BLaER1 treated with 17β-estradiol and CSF1 and Interleukin-3, amounts not matched to agents 10 nM and 100 nM (cell line): Measurements from ENCODE around the gene HOXC6.

ENCODE experiments used
- H3K27ac ChIP-seq, 11 experiments: shearing (Covaris generic); formaldehyde crosslinking; 2 replicates each; pipeline ENCODE4 v1.8.1; 2022
- H3K27me3 ChIP-seq, 11 experiments: shearing (Covaris generic); formaldehyde crosslinking; 2 replicates each; pipeline ENCODE4 v1.8.1; 2022
- H3K36me3 ChIP-seq, 11 experiments: shearing (Covaris generic); formaldehyde crosslinking; 2 replicates each; pipeline ENCODE4 v1.8.1; 2022
- H3K4me1 ChIP-seq, 10 experiments: shearing (Covaris generic); formaldehyde crosslinking; 2 replicates each; pipeline ENCODE4 v1.8.1; 2022
- H3K4me2 ChIP-seq, 11 experiments: shearing (Covaris generic); formaldehyde crosslinking; 2 replicates each; pipeline ENCODE4 v1.8.1; 2022
- H3K4me3 ChIP-seq, 10 experiments: shearing (Covaris generic); formaldehyde crosslinking; 2 replicates each; pipeline ENCODE4 v1.8.1; 2022
- H3K9ac ChIP-seq, 11 experiments: shearing (Covaris generic); formaldehyde crosslinking; 2 replicates each; pipeline ENCODE4 v1.8.1; 2022
- H3K9me3 ChIP-seq, 11 experiments: shearing (Covaris generic); formaldehyde crosslinking; replicated peaks in 1 of 11; 2 replicates each; pipeline ENCODE4 v1.8.1; 2022
- H4K20me1 ChIP-seq, 11 experiments: shearing (Covaris generic); formaldehyde crosslinking; 2 replicates each; pipeline ENCODE4 v1.8.1; 2022
- Cebpa-rat ChIP-seq, 11 experiments: shearing (Covaris generic); IDR thresholded peaks; 2 replicates each; pipeline ENCODE4 v1.8.1; 2022

Gene HOXC6

GRCh38 chr12:53983568-53983949, 44.7 kb upstream of the HOXC6 start:
- Histone ChIP-seq H3K4me3 (peak overlapping the region in 4 of 10 experiments; percentile 1 to 34 (median 12); a peak in 2 of 20 replicates), H3K4me2 (peak overlapping the region in 3 of 11 experiments; percentile 15 to 45 (median 24); a peak in 4 of 22 replicates)

GRCh38 chr12:53983950-53984572, 44.2 kb upstream of the HOXC6 start:
- no peak overlapping the region for H3K9ac ChIP-seq
- H3K4me2 ChIP-seq, result peak overlapping the region in 3 of 11 experiments; percentile 15 to 45 (median 24); a peak in 4 of 22 replicates
- H4K20me1 ChIP-seq, result peaks cover 0 to 93% (median 83%) of the 10 kb centered on the region in 11 experiments; a peak in 17 of 22 replicates
- no peak for TF ChIP-seq Cebpa-rat (IDR thresholded peaks at IDR 0.05)
- no peaks in the 10 kb centered on the region for H3K36me3 ChIP-seq
- H3K27ac ChIP-seq, result no peak overlapping the region
- peaks cover 0 to 12% (median 0%) of the 10 kb centered on the region in 10 experiments; a peak in 4 of 20 replicates for H3K4me1 ChIP-seq
- H3K4me3 ChIP-seq, result peak overlapping the region in 3 of 10 experiments; percentile 1 to 34 (median 13); a peak in 2 of 20 replicates
- peaks cover 6 to 68% (median 27%) of the 10 kb centered on the region in 11 experiments; a peak in 20 of 22 replicates for H3K9me3 ChIP-seq
- peaks cover 99 to 100% (median 100%) of the 10 kb centered on the region in 11 experiments for H3K27me3 ChIP-seq

More at GRCh38 chr12:53983568-53983949, 44.7 kb upstream of the HOXC6 start:
- Histone ChIP-seq H3K36me3 (no peaks in the 10 kb centered on the region), H3K27me3 (peaks cover 99 to 100% (median 100%) of the 10 kb centered on the region in 11 experiments), H4K20me1 (peaks cover 0 to 90% (median 78%) of the 10 kb centered on the region in 11 experiments; a peak in 17 of 22 replicates), H3K9me3 (peaks cover 6 to 73% (median 27%) of the 10 kb centered on the region in 11 experiments; a peak in 20 of 22 replicates), H3K27ac (no peak overlapping the region), H3K9ac (no peak overlapping the region), H3K4me1 (peaks cover 0 to 9% (median 0%) of the 10 kb centered on the region in 10 experiments; a peak in 3 of 20 replicates)
- no peak for TF ChIP-seq Cebpa-rat (IDR thresholded peaks at IDR 0.05)

GRCh38 chr12:53984901-53985691, 43.1 kb upstream of the HOXC6 start, which contains the start of gene HOXC10:
HOXC10 (plus strand) TSS chr12:53985146; CDS start chr12:53985260, 114 bp downstream.
- peaks cover 0 to 17% (median 0%) of the 10 kb centered on the region in 10 experiments; a peak in 4 of 20 replicates for H3K4me1 ChIP-seq
- H3K27ac ChIP-seq, result no peak within 1 kb of the TSS
- TF ChIP-seq Cebpa-rat (IDR thresholded peaks at IDR 0.05), result no peak
- H3K9ac ChIP-seq, result no peak within 1 kb of the TSS
- peak within 1 kb of the TSS in 3 of 10 experiments; percentile 1 to 34 (median 13); a peak in 2 of 20 replicates for H3K4me3 ChIP-seq
- no peaks in the 10 kb centered on the region for H3K36me3 ChIP-seq
- peaks cover 0 to 91% (median 86%) of the 10 kb centered on the region in 11 experiments; a peak in 17 of 22 replicates for H4K20me1 ChIP-seq
- peaks cover 99 to 100% (median 100%) of the 10 kb centered on the region in 11 experiments for H3K27me3 ChIP-seq
- peaks cover 6 to 58% (median 26%) of the 10 kb centered on the region in 11 experiments; a peak in 20 of 22 replicates for H3K9me3 ChIP-seq
- peak within 1 kb of the TSS in 3 of 11 experiments; percentile 15 to 45 (median 24); a peak in 4 of 22 replicates for H3K4me2 ChIP-seq

GRCh38 chr12:53985692-53985993, 42.6 kb upstream of the HOXC6 start:
- Histone ChIP-seq H3K4me2 (no peak overlapping the region), H3K27me3 (peaks cover 99 to 100% (median 100%) of the 10 kb centered on the region in 11 experiments), H3K4me3 (no peak overlapping the region), H3K9ac (no peak overlapping the region), H3K36me3 (no peaks in the 10 kb centered on the region), H4K20me1 (peaks cover 0 to 91% (median 86%) of the 10 kb centered on the region in 11 experiments; a peak in 17 of 22 replicates), H3K27ac (no peak overlapping the region), H3K4me1 (peaks cover 0 to 17% (median 0%) of the 10 kb centered on the region in 10 experiments; a peak in 4 of 20 replicates), H3K9me3 (peaks cover 6 to 56% (median 26%) of the 10 kb centered on the region in 11 experiments; a peak in 20 of 22 replicates)
- TF ChIP-seq Cebpa-rat (IDR thresholded peaks at IDR 0.05), result no peak

- TF ChIP-seq Cebpa-rat (IDR thresholded peaks at IDR 0.05), result no peak
- Histone ChIP-seq H3K9ac (no peak overlapping the region), H3K27ac (no peak overlapping the region), H3K4me1 (peaks cover 0 to 17% (median 0%) of the 10 kb centered on the region in 10 experiments; a peak in 4 of 20 replicates), H3K27me3 (peaks cover 99 to 100% (median 100%) of the 10 kb centered on the region in 11 experiments), H3K36me3 (no peaks in the 10 kb centered on the region), H3K4me3 (no peak overlapping the region), H3K4me2 (no peak overlapping the region), H3K9me3 (peaks cover 6 to 56% (median 26%) of the 10 kb centered on the region in 11 experiments; a peak in 20 of 22 replicates), H4K20me1 (peaks cover 0 to 91% (median 86%) of the 10 kb centered on the region in 11 experiments; a peak in 17 of 22 replicates)
Measured at GRCh38 chr12:53985994-53986685, 42.1 kb upstream of the HOXC6 start.

GRCh38 chr12:53986686-53987483, 41.4 kb upstream of the HOXC6 start:
- Histone ChIP-seq H3K4me3 (no peak overlapping the region), H3K27ac (no peak overlapping the region), H3K9ac (no peak overlapping the region), H3K9me3 (peaks cover 6 to 51% (median 26%) of the 10 kb centered on the region in 11 experiments; a peak in 20 of 22 replicates), H3K27me3 (peaks cover 99 to 100% (median 100%) of the 10 kb centered on the region in 11 experiments), H3K4me1 (peaks cover 0 to 17% (median 0%) of the 10 kb centered on the region in 10 experiments; a peak in 4 of 20 replicates), H4K20me1 (peaks cover 0 to 91% (median 87%) of the 10 kb centered on the region in 11 experiments; a peak in 17 of 22 replicates), H3K36me3 (no peaks in the 10 kb centered on the region), H3K4me2 (no peak overlapping the region)
- TF ChIP-seq Cebpa-rat (IDR thresholded peaks at IDR 0.05), result no peak

DNA sequence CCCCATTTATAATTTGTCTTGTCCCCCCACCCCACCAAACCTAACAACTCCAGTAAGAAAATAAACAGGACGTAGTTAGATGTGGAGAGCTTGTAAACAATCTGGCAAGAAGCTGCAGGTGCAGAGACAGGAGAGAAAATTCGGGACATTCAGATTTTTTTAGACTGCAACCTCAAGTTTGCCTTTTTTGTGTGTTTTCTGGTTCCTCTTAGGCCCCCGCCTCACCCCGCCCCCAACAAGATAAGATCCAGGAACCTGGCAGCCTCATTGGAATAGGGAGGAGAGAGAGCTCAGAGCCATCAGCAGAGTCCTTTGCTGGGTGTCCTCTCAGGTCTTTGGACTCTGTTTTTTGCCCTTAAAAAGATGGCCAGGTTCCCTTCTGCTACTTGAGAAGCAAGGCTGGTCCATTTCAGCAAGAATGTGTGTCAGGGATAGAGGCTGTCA, 40.4 kb upstream of the HOXC6 start:
- no peak overlapping the region for H3K9ac ChIP-seq
- H3K4me3 ChIP-seq, result no peak overlapping the region
- peaks cover 6 to 42% (median 24%) of the 10 kb centered on the region in 11 experiments; a peak in 20 of 22 replicates for H3K9me3 ChIP-seq
- peaks cover 99 to 100% (median 100%) of the 10 kb centered on the region in 11 experiments for H3K27me3 ChIP-seq
- H3K4me1 ChIP-seq, result peaks cover 0 to 17% (median 0%) of the 10 kb centered on the region in 10 experiments; a peak in 4 of 20 replicates
- H4K20me1 ChIP-seq, result peaks cover 0 to 89% (median 84%) of the 10 kb centered on the region in 11 experiments; a peak in 17 of 22 replicates
- TF ChIP-seq Cebpa-rat (IDR thresholded peaks at IDR 0.05), result no peak
- no peak overlapping the region for H3K27ac ChIP-seq
- no peaks in the 10 kb centered on the region for H3K36me3 ChIP-seq
- no peak overlapping the region for H3K4me2 ChIP-seq
